GM19452 (cell line): ENCODE measurements around the gene KIF1C.

Source experiments
- ATAC-seq: cut with Tn5 transposase; IDR thresholded peaks from one replicate; pipeline ENCODE4 v1.9.1; 2021; ENCODE audit not compliant: unreplicated experiment

Gene KIF1C

DNA sequence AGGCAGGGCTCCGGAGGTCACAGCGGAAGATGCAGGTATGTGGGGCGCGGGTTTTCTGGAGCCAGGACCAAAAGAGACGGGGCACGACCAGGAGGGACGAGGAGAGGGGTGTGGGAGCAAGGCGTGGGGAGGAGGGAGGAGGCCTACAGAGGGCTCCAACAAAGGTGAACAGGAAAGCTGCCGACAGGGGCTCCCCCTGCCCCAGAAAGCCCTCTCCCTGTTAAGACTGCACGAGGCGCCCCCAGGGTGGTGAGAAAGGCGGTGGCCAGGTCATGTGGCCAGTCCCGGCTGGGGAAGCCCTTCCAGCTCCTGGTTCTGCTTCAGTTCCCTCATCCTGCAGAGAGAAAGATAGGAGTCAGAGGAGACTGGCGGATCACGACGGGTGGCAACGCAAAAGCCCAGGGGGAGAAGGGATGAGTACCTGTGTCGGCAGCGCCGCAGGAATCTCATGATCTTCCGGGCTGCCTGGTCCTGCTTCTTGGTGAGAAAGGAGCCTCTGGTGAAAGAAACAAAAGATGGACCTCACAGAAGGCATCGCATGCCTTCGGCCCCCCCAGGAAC, 29.2 kb upstream of the KIF1C start:
- no peak for ATAC-seq

GRCh38 chr17:4969047-4969550, 28.7 kb upstream of the KIF1C start:
- no peak for ATAC-seq

GRCh38 chr17:4969551-4970173, 28.1 kb upstream of the KIF1C start:
- ATAC-seq = no peak

DNA sequence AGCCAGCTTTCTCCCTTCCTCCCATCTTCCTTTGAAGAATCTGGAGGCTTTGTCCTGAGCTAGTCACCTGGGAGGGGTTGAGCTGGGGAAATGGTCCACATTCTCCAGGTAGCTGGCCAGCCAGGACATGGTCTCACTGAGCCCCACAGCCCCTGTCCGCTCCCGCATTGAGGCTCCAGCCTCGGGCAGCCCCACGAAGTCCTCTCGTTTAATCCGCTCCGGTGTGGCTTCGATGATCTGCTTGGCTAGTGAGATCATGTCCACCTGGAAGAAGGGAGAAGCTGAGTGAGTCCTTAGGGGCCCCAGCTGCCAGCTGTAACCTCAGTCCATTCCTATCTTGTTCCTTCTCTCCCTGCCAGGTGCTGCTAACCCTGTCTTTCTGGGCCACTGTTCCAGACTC, 27.5 kb upstream of the KIF1C start:
- ATAC-seq = no peak

DNA sequence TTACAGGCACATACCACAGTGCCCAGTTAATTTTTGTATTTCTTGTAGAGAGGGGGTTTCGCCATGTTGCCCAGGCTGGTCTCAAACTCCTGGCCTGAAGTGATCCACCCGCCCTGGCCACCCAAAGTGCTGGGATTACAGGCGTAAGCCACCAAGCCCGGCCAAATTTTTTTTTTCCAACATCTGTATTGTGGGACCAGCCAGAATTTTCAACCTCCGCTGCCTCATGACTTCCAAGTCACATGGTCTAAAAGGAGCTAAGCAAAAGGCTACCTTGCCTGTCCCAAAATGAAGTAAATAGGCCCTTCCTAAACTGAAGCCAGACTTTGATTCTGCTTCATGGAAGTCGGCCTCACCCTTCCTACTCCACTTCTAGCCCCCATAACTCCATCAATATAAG, 25.9 kb upstream of the KIF1C start:
- no peak for ATAC-seq

GRCh38 chr17:4972322-4972721, 25.4 kb upstream of the KIF1C start:
- no peak for ATAC-seq

DNA sequence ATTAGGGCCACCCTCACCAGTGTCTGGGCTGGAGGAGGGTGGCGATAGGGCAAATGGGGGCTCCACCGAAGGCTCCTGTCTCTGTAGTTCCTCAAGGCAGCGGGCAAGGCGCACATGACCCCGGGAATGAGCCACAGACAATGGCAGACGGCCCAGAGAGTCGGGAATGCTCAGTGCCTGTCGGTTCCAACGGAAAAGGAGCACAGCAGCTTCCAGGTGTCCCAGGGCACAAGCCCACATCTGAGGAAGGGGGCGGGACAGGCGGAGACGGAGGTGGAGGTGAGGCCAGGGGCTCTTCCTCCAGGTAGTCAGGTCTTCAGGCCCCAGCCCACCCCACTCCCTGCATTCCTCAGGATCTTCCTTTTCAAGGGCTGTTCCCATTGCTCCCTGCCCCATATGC, 25.0 kb upstream of the KIF1C start:
- ATAC-seq = no peak

DNA sequence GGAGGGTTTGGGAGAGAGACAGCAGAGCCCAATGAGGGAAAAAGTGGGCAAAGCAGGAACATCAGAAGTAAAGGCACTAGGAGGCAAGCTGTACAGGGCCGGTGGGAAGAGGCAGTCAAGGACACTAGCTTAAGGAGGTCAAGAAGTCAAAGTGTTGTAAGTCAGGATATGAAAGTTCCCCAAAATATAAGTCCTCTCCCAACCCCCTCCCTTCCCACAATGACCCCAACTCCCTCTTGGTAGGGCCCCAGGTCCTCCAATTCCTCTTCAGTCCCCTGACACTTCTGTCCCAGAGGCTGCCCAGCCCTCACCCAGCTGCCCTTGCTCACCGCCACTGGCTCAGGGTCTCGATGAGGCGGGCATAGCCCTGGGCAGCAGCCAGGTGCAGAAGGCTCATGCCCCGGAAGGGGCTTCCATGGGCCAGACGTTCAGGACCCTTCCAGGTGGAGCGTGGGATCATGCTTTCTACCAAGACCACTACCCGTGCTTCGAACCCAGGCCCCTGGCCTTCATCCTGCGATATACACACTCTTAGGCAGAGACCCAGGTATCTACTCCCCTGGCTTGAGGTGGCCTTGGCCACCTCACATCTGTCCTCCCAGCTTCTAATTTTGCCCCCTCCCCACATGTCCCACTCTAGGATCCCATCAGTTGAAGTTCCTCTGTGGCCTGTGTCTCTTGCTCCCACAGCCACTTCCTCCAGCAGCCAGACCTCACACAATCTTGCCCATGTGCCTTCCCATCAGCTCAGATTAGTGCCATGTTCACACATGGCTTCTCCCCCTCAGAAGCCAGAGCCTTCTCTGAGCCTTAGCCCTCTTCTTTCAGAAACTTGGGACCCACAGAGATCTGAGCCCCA, 24.3 kb upstream of the KIF1C start:
- ATAC-seq = no peak

- ATAC-seq = no peak
Measured at GRCh38 chr17:4974115-4974670, 23.6 kb upstream of the KIF1C start.

GRCh38 chr17:4978726-4979125, 19.0 kb upstream of the KIF1C start:
- no peak for ATAC-seq

- no peak for ATAC-seq
Measured at GRCh38 chr17:4980644-4981216, 17.0 kb upstream of the KIF1C start.

DNA sequence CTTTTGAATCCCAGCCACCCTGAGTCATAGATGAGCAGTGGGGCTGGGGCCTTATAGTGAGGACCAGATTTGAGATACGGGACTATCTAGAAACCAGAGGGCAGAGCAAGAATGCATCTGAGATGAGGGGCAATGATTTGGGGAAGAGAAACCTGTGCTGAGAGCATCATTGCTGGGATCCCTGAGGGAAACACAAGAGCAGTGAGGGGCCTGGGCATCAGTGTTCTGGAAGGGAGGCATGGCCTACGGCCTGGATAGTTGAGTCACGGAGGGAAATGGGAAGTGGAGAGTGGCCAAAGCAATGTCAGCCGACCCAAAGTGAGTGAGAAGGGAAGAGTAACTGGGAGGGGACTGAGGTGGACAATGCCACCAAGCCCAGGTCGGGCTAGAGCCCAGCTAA, 15.4 kb upstream of the KIF1C start:
- ATAC-seq = no peak

- no peak for ATAC-seq
Measured at GRCh38 chr17:4986403-4986802, 11.3 kb upstream of the KIF1C start.

GRCh38 chr17:4986951-4987766, 10.6 kb upstream of the KIF1C start, which contains the start of gene CAMTA2:
Gene CAMTA2 (minus strand): TSS chr17:4987675. CDS start chr17:4986222, 1,453 bp downstream.
- ATAC-seq = peak; percentile 76

- ATAC-seq = no peak
Measured at GRCh38 chr17:4987767-4988567, 9.8 kb upstream of the KIF1C start.

DNA sequence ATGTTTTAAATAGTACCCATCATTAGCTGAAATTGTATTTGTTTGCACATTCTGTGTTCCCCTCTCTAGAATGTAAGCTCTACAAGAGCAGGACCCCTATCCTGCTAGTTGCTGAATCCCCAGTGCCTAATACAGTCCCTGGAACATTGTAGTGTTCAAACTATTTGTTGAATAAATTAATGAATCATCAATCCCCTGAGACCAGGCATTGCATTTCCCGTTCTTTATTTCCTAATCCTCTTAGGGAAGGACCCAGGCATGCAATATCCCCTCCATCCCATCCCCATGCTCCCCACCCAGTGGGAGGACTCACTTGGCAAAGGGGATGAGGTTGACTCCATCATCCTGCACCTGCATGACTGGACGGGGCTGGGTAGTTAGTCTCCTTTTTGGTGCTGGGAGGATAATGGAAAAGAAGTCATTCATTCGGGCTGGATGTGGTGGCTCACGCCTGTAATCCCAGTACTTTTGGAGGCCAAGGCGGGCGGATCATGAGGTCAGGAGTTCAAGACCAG, 3.6 kb upstream of the KIF1C start:
- ATAC-seq = no peak

- ATAC-seq = no peak
Measured at GRCh38 chr17:4998027-4998731, 429 bp downstream of the KIF1C start.

- ATAC-seq = no peak
Measured at GRCh38 chr17:4998732-4999429, 1.1 kb downstream of the KIF1C start.
